ENCODE data around the gene ADAM10.

ADAM10 gene

DNA sequence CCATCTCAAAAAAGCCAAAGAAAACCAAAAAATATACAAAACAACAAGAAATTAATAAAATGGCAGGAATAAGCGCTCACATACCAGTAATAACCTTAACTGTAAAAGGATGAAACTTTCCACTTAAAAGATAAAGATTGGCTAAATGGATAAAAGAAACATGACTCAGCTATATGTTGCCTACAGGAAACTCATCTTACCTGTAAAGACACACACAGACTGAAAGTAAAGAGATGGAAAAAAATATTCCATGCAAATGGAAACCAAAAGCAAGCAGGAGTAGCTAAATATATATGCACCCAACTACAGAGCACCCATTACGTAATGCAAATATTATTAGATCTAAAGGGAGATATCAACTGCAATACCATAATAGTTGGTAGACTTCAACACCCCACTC lies 49.7 kb downstream of the ADAM10 start:
- TF ChIP-seq, protein P1, sequence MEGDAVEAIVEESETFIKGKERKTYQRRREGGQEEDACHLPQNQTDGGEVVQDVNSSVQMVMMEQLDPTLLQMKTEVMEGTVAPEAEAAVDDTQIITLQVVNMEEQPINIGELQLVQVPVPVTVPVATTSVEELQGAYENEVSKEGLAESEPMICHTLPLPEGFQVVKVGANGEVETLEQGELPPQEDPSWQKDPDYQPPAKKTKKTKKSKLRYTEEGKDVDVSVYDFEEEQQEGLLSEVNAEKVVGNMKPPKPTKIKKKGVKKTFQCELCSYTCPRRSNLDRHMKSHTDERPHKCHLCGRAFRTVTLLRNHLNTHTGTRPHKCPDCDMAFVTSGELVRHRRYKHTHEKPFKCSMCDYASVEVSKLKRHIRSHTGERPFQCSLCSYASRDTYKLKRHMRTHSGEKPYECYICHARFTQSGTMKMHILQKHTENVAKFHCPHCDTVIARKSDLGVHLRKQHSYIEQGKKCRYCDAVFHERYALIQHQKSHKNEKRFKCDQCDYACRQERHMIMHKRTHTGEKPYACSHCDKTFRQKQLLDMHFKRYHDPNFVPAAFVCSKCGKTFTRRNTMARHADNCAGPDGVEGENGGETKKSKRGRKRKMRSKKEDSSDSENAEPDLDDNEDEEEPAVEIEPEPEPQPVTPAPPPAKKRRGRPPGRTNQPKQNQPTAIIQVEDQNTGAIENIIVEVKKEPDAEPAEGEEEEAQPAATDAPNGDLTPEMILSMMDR (IDR thresholded peaks at IDR 0.05; ENCODE audit: low read depth, low read length), result no peak
- DNase-seq (ENCODE audit: extremely low read depth, low read depth), result no peak

DNA sequence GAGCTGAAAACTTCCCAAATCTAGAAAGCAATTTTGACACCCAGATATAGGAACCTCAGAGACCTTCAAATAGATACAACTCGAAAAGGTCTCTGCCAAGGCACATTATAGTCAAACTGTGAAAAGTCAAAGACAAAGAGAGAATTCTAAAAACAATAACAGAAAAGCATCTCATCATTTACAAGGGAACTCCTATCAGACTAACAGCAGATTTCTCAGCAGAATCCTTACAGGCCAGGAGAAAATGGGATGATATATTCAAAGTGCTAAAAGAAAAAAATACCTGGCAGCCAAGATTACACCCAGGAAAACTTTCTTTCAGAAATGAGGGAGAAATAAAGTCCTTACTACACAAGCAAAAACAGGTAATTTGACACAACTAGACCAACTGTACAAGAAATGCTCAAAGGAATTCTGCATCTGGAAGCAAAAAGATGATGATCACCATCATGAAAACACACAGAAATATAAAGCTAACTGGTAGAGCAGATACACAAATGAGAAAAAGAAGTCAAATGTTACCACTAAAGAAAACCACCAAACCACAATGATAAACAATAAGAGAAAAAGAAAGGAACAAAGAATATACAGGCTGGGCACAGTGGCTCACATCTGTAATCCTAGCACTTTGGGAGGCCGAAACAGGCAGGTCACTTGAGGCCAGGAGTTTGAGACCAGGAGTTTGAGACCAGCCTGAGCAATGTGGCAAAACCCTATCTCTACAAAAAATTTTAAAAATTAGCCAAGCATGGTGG lies 50.4 kb downstream of the ADAM10 start:
- no peak for DNase-seq (ENCODE audit: extremely low read depth, low read depth)
- TF ChIP-seq, protein P1 (IDR thresholded peaks at IDR 0.05; ENCODE audit: low read depth, low read length), result no peak

DNA sequence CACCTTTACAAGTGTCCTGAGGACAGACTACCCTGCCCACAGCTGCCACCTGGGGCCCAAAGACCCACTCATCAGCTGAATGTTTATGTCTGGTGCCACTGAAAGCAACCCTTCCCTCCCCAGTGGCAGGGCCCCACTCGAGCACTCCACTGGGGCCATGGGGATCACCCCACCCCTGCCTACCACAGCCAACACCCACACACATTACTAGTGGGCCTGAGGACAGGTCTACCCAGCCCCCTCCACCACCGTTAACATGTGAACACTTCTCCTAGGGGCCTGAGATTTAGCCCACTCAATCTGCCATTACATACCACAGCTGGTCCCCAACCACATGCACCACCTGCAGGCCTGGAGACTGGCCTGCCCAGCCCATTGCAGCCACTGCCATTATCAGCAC lies 52.3 kb downstream of the ADAM10 start:
- no peak for DNase-seq (ENCODE audit: extremely low read depth, low read depth)
- TF ChIP-seq, protein P1 (IDR thresholded peaks at IDR 0.05; ENCODE audit: low read depth, low read length), result no peak

DNA sequence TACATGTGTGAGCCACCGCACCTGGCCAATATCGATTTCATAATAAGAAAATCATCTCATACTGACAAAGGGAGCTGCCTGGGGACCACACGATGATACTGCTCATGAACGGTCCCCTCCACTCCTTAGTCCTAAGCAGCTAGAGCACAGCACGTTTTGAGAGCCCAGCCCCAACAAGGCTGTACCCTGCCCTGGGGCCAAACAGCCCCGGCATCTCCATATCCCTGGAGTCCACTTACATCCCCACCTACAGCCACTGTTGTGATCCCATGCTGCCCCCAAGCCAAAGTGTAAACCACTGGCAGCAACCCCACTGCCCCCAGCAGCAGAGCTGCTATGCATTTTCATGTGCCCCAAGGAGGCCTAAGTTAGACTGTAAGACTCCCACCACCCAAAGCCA lies 52.8 kb downstream of the ADAM10 start:
- DNase-seq (ENCODE audit: extremely low read depth, low read depth), result no peak

DNA sequence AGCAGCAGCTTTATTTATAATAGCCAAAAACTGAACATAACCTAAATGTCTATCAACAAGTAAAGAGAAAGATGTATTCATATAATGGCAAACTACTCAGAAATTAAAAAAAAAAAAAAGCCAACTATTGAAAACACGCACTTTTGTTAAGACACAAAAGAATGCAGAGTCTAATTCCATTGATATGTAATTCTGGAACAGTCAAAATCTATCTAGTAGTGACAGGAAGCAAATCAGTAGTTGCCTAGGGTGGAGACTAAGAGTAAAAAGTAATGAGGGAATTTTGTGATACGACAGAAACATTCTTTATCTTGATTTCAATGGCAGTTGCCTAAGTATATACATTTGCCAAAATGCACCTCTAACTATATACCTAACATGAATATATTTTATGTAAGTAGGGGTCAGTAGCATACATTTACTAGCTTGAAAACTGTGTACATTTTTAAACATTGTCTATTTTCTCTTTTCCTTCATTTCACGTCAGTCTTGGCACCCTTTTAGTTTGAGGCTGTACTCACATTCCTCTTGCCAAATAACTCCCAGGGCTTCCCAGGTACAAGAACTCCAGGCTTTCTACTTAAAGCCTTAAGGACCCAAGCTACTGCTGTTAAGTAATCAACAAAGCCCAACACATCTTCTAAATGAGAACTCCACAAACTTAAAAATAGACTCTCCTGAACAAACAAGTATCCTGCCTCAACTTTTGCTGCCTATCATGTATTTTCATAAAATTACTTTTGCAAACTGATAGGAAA lies 54.7 kb downstream of the ADAM10 start:
- TF ChIP-seq, protein P1 (IDR thresholded peaks at IDR 0.05; ENCODE audit: low read depth, low read length), result no peak
- no peak for DNase-seq (ENCODE audit: extremely low read depth, low read depth)

More for the DNA sequence above, 52.8 kb downstream of the ADAM10 start:
- TF ChIP-seq, protein P1 (IDR thresholded peaks at IDR 0.05; ENCODE audit: low read depth, low read length), result no peak

DNA sequence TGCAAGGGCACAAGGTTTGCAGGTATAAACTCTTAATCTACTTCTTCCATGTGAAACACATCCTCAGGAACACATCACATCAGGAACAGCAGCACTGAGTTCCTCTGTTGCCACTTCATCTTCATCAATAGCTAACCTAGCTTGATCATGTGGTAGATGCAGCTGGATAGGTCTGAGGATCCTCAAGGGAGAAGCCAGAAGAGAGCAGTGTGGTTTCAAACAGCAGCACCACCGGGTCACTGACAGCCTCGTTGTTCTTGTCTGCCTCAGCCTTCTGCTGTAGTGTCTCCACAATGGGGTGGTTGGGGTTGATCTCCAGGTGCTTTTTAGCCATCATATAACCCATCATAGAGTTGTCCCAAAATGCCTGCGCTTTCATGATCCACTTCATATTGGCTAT lies 58.8 kb downstream of the ADAM10 start:
- no peak for DNase-seq (ENCODE audit: extremely low read depth, low read depth)
- TF ChIP-seq, protein P1 (IDR thresholded peaks at IDR 0.05; ENCODE audit: low read depth, low read length), result no peak

DNA sequence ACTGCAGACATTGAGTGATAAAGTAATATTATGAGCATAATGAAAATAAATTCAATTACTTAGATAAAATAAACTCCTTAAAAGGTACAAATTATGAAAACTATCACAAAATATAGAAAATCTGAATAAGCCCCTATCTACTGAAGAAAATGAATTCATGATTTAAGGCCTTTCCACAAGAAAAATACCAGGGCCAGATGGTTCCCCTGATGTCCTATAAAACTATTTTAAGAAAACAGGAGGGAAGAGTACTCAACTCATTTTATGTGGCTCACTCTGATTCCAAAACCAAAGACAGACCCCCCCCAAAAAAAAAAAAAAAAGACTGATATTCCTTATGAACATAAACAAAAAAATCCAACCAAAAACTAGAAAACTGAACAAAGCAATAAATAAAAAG lies 59.9 kb downstream of the ADAM10 start:
- TF ChIP-seq, protein P1 (IDR thresholded peaks at IDR 0.05; ENCODE audit: low read depth, low read length), result no peak
- no peak for DNase-seq (ENCODE audit: extremely low read depth, low read depth)
